Gastrocnemius medialis (tissue), 4 donors: ENCODE measurements around the gene DDX11. TPM values are rescaled to one million over a fixed set of nuclear protein-coding genes. Genes with fewer than 3 reads are reported as not detected.
"Not testable (repeated sequence)": the region's sequence is repeated elsewhere in the genome, so short reads cannot be mapped to it uniquely, and the experiment has no call there.

Source experiments
- ATAC-seq, 2 donors: fragments of 150-250 bp; one replicate each; pipeline ENCODE4 v1.9.1; 2016
- DNase-seq, 2 donors: peaks; one replicate each; pipeline ENCODE4 v3.0.0-alpha.2; 2019
- H3K27ac ChIP-seq, 4 donors: fragments of 200-600 bp; sonication (generic); 1 replicate in 1 of 4; 2 replicates in 3 of 4; pipeline ENCODE4 v1.5.1; 2016 to 2018; ENCODE audit warnings: mild to moderate bottlenecking in 2 of 4, moderate library complexity in 1 of 4
- H3K27me3 ChIP-seq, 3 donors: fragments of 200-600 bp; sonication (generic) in 2 of 3; 1 replicate in 1 of 3; 2 replicates in 2 of 3; pipeline versions ENCODE4 v1.5.1 to v1.6.0; 2016 to 2019; ENCODE audit warnings: mild to moderate bottlenecking in 1 of 3, moderate library complexity in 1 of 3
- H3K36me3 ChIP-seq, 2 donors: fragments of 200-600 bp; sonication (generic) in 1 of 2; one replicate each; pipeline ENCODE4 v1.5.1; 2017 to 2018
- H3K4me1 ChIP-seq, 2 donors: fragments of 200-600 bp; sonication (generic) in 1 of 2; one replicate each; pipeline ENCODE4 v1.5.1; 2016 to 2017; ENCODE audit warnings: mild to moderate bottlenecking in 2 of 2
- H3K4me3 ChIP-seq, 4 donors: fragments of 200-600 bp; sonication (generic) in 3 of 4; 1 replicate in 1 of 4; 2 replicates in 3 of 4; pipeline ENCODE4 v1.5.1; 2016 to 2019; ENCODE audit warnings: mild to moderate bottlenecking in 2 of 4
- H3K9me3 ChIP-seq, 3 donors: fragments of 200-600 bp; sonication (generic) in 2 of 3; 1 replicate in 1 of 3; 2 replicates in 2 of 3; pipeline ENCODE4 v1.5.1; 2016 to 2019
- CTCF ChIP-seq, 5 experiments: fragments of 450-650 bp in 3 of 5; fragments of 200-600 bp in 2 of 5; sonication (generic) in 2 of 5; IDR thresholded peaks in 4 of 5; conservative IDR thresholded peaks in 1 of 5; 1 replicate in 4 of 5; 2 replicates in 1 of 5; pipeline ENCODE4 v1.5.1; 2016 to 2019; ENCODE audit warnings: antibody characterized with exemption in 5 of 5, mild to moderate bottlenecking in 3 of 5, moderate library complexity in 3 of 5
- POLR2A ChIP-seq, 2 donors: fragments of 450-650 bp; IDR thresholded peaks; one replicate each; pipeline ENCODE4 v1.6.1; 2017; ENCODE audit warnings: antibody characterized with exemption in 2 of 2, mild to moderate bottlenecking in 2 of 2, moderate library complexity in 2 of 2
- in situ Hi-C, 4 donors: fragments of 200-750 bp; cut with MboI; loops; one replicate each; pipeline versions ENCODE4 v1.15.0 to v1.8.0; 2017; ENCODE audit warnings: low sequenced_read_pairs in 4 of 4
- intact Hi-C: fragments of 100-400 bp; cut with DNase I; formaldehyde crosslinking; loops from one replicate; pipeline ENCODE4 v1.15.1; 2023; ENCODE audit warnings: low total_unique reads
- total RNA-seq, 4 donors: library from RNA; depleted of rRNA; stranded (reverse); fragments of >200 nt; gene quantifications; one replicate each; pipeline versions ENCODE4 v1.1.0 to v1.2.3, GENCODE V29; 2016

The DDX11 gene
- total RNA-seq, 4 donors from 2014 or later, result 5.1 to 29.8 (median 13.3) TPM

GRCh38 chr12:31089072-31089471, 15.4 kb downstream of the DDX11 start:
- no peaks in the 10 kb centered on the region for H3K9me3 ChIP-seq
- TF ChIP-seq POLR2A (IDR thresholded peaks at IDR 0.05) (no peak), CTCF (IDR thresholded peaks at IDR 0.05 in 4 of 5, conservative IDR thresholded peaks at IDR 0.05 in 1 of 5) (no peak)
- H3K27ac ChIP-seq, result no peak overlapping the region
- no peaks in the 10 kb centered on the region for H3K4me1 ChIP-seq
- H3K4me3 ChIP-seq, result no peak overlapping the region
- no peaks in the 10 kb centered on the region for H3K36me3 ChIP-seq
- DNase-seq (no peak), ATAC-seq (no peak)
- no peaks in the 10 kb centered on the region for H3K27me3 ChIP-seq
- intact Hi-C loops, result no loop called here
- in situ Hi-C loops, result no loop called here

GRCh38 chr12:31091629-31092028, 18.0 kb downstream of the DDX11 start:
- H3K36me3 ChIP-seq, H3K9me3 ChIP-seq, H3K4me3 ChIP-seq, H3K27me3 ChIP-seq, ATAC-seq, DNase-seq, H3K27ac ChIP-seq, in situ Hi-C loops, intact Hi-C loops, H3K4me1 ChIP-seq: not testable (repeated sequence)

GRCh38 chr12:31092718-31093117, 19.1 kb downstream of the DDX11 start:
- in situ Hi-C loops, DNase-seq, H3K27me3 ChIP-seq, H3K4me3 ChIP-seq, intact Hi-C loops, H3K4me1 ChIP-seq, ATAC-seq, H3K27ac ChIP-seq, H3K9me3 ChIP-seq, H3K36me3 ChIP-seq: not testable (repeated sequence)

GRCh38 chr12:31095080-31095860, 21.6 kb downstream of the DDX11 start:
- ATAC-seq, H3K27ac ChIP-seq, H3K27me3 ChIP-seq, in situ Hi-C loops, DNase-seq, H3K9me3 ChIP-seq, H3K4me3 ChIP-seq, H3K4me1 ChIP-seq, H3K36me3 ChIP-seq, intact Hi-C loops: not testable (repeated sequence)

GRCh38 chr12:31096251-31097065, 22.8 kb downstream of the DDX11 start:
- H3K27ac ChIP-seq, H3K9me3 ChIP-seq, H3K4me1 ChIP-seq, H3K27me3 ChIP-seq, ATAC-seq, DNase-seq, in situ Hi-C loops, H3K36me3 ChIP-seq, H3K4me3 ChIP-seq, intact Hi-C loops: not testable (repeated sequence)

- intact Hi-C loops, H3K4me3 ChIP-seq, DNase-seq, H3K4me1 ChIP-seq, in situ Hi-C loops, H3K27ac ChIP-seq, ATAC-seq, H3K36me3 ChIP-seq, H3K9me3 ChIP-seq, H3K27me3 ChIP-seq: not testable (repeated sequence)
Observed at GRCh38 chr12:31097819-31098218, 24.2 kb downstream of the DDX11 start.

- intact Hi-C loops, H3K36me3 ChIP-seq, DNase-seq, H3K27me3 ChIP-seq, H3K4me1 ChIP-seq, in situ Hi-C loops, H3K4me3 ChIP-seq, H3K27ac ChIP-seq, H3K9me3 ChIP-seq: not testable (repeated sequence)
- peak in 1 of 2 donors; percentile 31 for ATAC-seq
Observed at GRCh38 chr12:31098363-31098762, 24.7 kb downstream of the DDX11 start.

GRCh38 chr12:31098771-31099170, 25.1 kb downstream of the DDX11 start:
- intact Hi-C loops, H3K27ac ChIP-seq, H3K4me3 ChIP-seq, DNase-seq, H3K9me3 ChIP-seq, in situ Hi-C loops, H3K27me3 ChIP-seq, ATAC-seq, H3K4me1 ChIP-seq, H3K36me3 ChIP-seq: not testable (repeated sequence)

GRCh38 chr12:31099434-31099833, 25.8 kb downstream of the DDX11 start:
- H3K27me3 ChIP-seq, intact Hi-C loops, in situ Hi-C loops, H3K27ac ChIP-seq, H3K9me3 ChIP-seq, H3K36me3 ChIP-seq, H3K4me3 ChIP-seq, H3K4me1 ChIP-seq, DNase-seq, ATAC-seq: not testable (repeated sequence)

GRCh38 chr12:31100503-31101208, 27.0 kb downstream of the DDX11 start:
- H3K4me1 ChIP-seq, intact Hi-C loops, H3K4me3 ChIP-seq, H3K36me3 ChIP-seq, H3K9me3 ChIP-seq, H3K27me3 ChIP-seq, H3K27ac ChIP-seq, DNase-seq, ATAC-seq: not testable (repeated sequence)
- in situ Hi-C loops, result loop anchor here in 1 of 4 donors (25.0 kb wide), 1 partner anchor 137 kb away; no protein-coding TSS in a partner anchor
